ENCODE results near the gene ZNRD2.

Gene ZNRD2

DNA sequence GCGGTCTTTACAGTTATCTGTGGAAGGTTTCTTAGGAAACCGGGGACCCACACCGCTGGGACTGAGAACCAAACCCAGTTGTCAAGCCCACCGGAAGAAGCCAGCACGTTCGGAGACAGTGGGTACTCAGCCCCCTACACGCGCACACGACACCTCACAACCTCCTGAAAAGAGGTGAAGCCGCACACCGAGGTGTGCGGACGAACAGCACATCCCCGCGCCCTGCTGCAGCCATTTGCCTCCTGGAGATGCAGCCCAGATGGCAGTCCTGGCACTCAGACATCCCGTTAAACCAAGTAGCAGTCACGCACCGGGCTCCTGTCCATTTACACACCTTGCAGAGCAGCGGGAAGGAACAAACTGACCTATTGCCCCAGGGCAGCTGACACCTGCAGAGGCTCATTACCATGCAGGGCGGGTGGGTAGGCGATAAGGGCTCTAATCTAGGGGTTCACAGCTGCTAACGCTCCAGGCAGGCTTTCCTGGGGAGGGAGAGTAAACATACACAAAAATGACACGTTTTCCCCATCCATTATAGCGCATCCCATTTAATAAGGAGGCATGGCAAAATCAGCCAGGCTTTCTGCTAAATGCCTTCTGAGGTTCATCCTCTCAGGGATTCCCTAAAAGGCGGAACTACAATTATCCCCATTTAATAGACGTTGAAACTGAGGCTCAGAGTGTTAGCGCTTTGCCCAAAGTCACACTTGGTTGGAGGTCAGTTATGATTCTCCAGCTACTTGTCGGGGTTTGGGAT is 4.7 kb downstream of the ZNRD2 start:
- DNase-seq = no peak

DNA sequence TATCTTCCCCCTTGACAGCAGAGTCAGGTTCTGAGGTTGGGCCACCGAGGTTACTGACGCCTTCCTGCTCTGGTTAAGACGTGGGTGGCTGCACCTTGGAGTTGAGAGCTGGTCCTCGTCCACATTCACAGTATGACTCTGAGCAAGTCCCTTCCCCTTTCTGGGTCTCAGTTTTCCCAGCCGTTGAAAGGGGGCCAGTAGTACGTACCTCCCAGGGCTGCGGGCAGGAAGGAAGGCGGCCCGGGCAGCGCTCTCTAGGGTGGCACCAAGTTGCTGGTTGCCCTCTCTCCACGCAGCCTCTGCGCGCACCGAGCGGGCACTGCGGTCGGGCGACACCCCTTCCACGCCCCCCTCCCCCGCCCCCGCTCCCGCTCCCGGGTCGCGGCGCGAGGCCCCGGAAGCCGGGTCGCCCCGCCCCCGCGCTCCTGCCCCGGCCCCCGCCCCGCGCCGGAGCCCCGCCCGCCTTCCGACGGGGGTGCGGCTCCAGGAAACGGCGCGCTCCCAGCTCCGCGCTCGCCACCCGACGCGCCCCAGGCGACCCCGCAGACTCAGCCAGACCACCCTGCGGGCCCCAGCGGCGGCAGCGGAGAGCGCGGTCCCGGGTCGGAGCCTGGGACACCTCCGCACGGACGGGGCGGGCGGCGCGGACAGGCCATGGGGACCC is 5.4 kb downstream of the ZNRD2 start, which contains the start of gene EHBP1L1:
EHBP1L1 (plus strand) TSS at position 486 of the 664 bp plus-strand sequence. CDS start 250 bp downstream, outside the sequence.
- peak; percentile 86 for DNase-seq

DNA sequence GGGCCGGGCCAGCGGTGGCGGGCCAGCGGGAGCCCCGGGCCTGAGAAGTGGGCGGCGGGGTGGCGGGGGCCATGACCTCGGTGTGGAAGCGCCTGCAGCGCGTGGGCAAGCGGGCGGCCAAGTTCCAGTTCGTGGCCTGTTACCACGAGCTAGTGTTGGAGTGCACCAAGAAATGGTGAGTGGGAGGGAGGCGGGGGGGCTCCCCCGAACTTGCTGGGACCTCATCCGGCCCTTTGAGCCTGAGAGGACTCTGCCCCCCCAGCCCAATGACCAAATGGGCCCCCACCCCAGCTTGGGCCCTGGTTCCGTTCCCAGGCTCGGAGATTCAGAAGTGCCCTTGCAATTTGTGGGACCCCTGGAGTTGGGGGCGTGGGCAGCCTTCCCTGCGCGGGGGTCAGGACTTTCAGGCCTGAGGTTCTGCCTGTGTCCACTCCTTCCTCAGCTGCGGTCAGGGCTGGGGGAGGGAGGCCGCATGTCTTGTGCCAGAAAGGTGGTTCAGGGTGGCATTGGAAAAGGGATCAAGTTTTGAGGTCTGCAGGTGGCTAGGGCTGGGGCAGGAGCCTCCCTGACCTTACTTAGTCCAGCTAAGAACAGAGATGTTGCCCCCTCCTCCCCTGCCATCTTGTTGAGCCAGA is 6.1 kb downstream of the ZNRD2 start:
- no peak for DNase-seq

DNA sequence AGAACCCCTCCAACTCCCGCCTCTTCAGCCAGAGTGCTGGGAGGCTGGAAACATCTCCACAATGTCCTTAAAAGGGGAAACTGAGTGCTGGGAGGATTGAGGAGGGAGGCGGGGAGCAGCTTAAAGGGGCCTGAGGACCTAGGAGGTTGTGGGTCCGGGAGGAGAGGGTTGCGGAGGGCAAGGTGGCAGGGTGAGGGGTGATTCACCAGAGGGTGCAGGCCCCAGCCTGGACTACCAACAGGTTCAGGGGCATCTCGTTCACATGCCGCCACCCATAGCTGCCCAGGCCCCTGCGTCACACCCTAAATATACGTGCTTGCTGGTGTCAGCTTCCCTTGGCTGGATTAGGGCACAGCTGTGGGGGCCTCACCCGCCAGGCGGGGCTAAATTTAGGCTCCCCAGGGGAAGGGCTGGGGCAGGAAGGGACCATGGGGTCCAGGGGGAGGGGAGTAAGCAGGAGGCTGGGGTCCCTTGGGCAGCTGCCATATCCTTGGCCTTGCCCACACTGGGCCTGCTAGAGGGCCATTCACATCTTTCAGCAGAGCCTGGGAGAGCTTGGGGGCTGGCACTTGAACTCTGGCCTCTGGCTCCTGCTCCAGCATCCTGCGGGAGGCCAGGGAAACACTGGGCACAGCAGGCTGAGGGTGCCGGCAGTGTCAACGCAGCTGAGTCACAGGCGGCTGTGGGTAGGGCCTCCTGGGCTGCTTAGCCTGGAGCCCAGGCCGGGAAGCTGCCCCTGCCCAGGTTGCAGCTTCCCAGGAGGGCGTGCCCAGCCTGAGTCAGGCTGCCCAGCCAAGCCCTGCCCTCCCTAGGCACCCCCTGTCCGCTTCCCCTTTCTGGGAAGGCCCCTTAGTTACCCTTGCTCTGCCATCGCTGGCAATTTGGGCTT is 6.8 kb downstream of the ZNRD2 start:
- DNase-seq = peak; percentile 84

DNA sequence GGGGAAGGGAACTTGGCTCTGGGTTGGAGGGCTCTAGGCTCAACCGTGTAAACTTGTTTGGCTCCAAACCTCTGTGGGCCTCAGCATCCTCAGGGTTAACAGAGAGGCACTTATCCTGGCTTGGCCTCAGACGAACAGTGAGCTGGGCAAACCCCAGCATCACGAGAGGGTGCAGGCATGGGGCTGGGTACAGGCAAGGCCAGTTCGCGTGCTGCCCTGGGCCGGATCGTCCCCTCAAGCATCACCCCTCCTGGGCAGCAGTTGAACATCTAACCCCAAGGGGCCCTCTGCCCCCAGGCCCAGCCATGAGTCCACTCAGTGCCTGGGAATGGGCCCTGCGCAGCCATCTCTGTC is 7.5 kb downstream of the ZNRD2 start:
- no peak for DNase-seq

DNA sequence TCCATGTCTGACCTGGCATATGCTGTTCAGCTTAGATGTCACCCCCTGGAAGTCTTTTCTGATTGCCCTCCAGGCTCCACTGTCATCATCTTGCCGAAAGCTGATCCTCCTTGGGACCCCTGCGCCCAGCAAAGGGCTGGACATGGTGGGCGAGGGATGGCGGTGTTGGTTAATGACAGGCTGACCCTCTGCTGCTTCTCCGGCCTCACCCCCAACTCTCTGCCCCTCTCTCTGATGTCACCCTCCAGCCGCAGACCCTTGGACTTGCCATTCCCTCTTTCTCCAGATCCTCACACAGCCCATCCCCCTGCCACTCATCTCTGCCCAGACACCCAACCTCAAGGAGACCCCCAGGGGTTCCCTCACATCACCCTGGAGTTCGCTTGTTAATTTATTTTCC is 7.9 kb downstream of the ZNRD2 start:
- no peak for DNase-seq

DNA sequence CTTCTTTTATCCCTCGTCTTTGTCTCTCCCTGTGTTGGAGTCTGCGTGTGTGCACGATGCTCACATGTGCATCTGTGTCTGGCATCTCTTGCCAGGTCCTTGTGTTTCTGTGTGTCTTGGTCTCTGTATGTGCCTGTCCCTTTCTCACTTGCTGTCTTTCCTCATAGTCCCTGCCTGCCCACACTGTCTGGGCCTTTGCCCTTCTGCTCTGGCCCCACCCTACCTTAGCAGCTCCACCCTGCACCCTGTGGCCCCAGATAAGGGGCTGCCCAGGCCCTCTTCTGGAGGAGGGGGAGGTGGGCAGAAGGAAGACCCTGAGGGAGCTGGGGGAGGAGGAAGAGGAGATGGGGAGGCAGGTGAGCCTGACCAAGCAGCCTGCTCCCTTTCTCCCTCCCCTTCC is 8.4 kb downstream of the ZNRD2 start:
- no peak for DNase-seq

DNA sequence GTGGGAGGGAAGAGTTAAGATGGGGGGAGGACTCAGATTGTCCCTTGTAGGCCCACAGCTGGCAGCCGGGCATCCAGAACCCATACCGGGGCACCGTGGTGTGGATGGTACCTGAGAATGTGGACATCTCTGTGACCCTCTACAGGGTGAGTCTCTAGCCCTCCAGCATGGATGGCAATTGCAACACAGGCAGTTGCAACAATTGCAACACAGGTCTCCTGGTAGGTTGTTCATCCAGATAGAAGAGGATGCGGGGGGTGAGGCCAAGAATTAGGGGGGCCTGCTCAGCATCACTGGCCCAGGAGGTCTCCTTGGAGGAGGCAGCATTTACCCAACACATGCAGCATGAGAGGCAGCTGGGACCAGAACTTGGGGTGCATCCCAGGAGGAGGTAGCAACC is 9.0 kb downstream of the ZNRD2 start:
- no peak for DNase-seq

DNA sequence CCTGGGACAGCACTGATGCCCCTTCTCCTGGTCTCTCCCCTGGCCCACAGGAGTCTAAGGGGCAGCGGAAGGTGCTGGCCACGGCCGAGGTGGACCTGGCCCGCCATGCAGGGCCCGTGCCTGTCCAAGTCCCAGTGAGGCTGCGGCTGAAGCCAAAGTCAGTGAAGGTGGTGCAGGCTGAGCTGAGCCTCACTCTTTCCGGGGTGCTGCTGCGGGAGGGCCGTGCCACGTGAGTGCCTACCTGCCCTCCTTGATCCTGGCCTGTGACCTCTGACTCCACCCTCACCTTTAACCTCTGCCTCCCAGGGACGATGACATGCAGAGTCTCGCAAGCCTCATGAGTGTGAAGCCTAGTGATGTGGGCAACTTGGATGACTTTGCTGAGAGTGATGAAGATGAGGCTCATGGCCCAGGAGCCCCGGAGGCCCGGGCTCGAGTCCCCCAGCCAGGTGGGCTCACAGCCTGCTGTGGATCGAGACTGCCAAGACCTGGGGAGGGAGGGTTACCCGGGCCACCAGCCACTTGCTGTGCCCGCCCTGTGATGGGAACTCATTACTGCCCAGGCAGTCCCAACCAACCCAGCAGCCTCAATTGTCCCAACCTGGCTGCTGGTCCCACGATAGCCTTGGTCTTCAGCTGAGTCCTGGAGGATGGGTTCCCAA is 9.9 kb downstream of the ZNRD2 start:
- DNase-seq = no peak

DNA sequence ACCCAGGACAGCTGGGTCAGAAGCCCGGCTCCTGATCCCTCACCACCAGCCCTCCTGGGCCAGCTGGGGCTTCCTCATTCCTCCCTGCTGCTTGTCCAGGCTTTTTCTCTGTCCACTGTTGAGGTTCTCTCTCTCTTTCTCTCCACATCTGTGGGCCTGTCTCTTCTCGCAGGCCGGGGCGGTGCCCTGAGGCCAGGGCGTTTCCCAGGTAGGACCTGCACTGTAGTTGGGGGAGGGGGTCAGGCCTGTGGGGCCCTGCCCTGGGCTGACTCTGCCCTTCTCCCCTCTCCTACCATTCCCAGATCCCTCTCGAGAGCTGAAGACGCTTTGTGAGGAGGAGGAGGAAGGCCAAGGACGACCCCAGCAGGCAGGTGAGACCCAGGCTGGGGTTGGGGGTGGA is 10.5 kb downstream of the ZNRD2 start:
- DNase-seq = no peak

DNA sequence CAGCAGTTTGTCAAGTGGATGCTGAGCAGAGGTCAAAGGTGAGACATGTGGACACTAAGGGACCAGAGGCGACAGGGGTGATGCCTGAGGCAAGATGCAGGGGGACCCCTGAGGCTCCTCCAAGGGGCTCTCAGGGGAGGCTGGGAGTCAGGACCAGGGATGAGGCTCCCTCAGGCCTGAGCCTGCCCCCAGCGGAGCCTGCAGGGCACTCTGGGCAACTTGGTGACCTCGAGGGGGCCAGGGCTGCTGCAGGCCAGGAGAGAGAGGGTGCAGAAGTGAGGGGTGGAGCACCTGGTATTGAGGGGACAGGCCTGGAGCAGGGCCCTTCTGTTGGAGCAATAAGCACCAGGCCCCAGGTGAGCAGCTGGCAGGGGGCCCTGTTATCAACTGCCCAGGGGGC is 11.7 kb downstream of the ZNRD2 start:
- DNase-seq = no peak

DNA sequence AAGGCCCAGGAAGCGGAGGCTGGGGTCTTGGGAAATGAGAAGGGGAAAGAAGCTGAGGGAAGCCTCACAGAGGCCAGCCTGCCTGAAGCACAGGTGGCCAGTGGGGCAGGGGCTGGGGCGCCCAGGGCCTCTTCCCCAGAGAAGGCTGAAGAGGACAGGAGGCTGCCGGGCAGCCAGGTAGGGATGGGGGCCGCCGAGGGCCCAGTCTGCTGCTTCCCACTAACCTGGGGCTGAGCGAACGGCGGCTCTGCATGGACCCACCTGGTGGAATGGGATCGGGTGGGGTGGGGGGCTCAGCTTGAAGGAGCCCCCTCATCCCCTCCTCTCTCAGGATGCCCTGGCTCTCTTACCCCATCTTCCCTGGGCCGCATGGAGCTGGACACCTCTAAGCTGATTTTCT is 13.3 kb downstream of the ZNRD2 start:
- no peak for DNase-seq

DNA sequence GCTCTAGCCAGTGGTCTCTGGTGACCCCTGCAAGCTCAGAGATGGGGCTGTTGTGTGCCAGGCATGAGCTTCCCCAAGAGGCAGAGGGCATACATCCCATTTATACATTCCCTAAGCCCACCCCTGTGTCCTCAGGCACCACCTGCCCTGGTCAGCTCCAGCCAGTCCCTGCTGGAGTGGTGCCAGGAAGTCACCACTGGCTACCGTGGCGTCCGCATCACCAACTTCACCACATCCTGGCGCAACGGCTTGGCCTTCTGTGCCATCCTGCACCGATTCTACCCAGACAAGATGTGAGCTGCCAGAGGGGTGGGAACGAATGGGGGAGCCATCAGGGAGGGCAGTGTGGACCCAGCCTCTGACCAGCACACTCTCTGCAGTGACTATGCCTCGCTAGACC is 13.8 kb downstream of the ZNRD2 start:
- DNase-seq = no peak

DNA sequence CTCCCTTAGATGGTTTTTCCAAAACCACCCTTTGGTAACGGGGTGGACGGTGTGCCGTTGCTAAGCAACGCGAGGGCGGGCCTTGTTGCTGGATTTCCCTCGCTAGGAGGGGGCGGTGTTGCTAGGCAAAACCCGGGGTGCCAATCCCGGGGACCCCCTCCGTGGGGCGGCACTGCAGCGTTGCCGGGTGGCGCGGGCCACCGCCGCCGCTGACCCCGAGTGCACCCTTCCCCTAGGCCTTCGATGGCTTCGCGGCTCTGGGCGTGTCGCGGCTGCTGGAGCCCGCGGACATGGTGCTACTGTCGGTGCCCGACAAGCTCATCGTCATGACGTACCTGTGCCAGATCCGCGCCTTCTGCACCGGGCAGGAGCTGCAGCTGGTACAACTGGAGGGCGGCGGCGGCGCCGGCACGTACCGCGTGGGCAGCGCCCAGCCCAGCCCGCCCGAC is 14.5 kb downstream of the ZNRD2 start:
- DNase-seq = no peak

DNA sequence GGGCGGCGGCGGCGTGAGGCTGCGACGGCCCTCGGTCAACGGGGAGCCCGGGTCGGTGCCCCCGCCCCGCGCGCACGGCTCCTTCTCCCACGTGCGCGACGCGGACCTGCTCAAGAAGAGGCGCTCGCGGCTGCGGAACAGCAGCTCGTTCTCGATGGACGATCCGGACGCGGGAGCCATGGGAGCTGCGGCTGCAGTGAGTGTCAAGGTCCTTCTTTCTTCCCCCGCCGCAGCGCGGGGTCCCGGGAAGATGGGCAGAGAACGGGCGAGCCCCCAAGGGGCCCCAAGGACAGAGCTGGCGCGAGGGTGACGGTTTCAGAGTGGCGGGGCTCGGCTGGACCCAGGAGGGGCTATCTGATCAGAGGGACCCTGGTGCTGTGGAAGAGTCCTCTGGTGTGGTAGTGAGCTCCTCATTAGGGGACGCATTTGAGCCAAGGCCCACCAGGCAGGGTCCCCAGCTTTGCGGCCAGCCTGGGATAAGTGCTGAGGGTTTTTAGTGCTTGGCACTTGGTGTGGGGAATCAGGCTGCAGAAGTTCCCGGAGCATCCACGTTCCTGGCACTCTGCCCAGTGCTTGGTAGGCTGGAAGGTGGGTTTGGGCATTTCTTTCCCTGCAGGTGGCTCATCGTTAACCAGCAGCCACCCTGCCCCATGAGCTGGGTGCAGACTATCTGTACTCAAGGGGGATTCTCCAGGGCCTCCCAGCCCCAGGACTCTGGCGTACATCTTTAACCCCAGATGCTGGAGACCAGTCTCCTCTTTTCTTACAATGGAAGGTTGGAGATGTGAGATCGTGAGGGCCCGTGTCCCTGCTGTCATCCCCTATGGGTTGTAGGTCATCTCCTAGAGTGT is 15.3 kb downstream of the ZNRD2 start:
- no peak for DNase-seq

DNA sequence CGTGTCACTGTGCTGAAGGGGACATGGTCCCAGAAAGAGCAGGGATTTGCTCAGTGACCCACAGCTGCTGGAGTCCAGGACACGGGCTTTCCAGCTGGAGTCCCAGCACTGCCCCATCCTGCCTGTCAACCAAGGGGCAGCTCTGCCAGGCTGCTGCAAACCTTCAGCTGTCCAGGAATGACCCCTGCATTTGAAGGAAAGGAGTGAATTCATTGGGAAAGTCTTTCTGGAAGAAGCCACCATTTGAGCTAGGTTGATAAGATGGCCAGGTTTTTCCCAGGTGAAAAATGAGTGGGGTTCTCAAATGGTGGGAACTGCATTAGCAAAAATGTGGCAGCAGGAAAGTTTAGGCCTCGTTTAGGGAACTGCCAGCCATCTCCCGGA is 16.0 kb downstream of the ZNRD2 start:
- DNase-seq = no peak

DNA sequence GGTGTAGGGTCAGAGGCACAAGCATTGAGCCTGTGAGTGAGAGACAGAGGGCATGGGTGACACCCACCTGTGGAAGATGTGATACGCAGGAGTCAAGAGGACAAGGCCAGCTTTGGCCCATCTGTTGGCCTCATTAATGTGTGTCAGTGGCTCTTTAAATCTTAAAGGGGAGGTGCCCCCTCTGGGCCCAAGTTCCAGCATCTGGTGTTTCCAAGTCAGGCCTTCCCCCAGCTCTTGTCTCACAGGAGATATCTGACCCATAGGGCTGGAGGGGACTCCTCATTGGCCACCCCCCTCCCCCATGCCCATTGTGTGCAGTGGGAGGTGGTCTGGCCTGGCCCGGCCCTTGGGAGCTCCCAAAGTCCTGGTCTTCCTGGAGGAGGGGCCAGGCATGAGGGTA is 16.4 kb downstream of the ZNRD2 start:
- DNase-seq = no peak

DNA sequence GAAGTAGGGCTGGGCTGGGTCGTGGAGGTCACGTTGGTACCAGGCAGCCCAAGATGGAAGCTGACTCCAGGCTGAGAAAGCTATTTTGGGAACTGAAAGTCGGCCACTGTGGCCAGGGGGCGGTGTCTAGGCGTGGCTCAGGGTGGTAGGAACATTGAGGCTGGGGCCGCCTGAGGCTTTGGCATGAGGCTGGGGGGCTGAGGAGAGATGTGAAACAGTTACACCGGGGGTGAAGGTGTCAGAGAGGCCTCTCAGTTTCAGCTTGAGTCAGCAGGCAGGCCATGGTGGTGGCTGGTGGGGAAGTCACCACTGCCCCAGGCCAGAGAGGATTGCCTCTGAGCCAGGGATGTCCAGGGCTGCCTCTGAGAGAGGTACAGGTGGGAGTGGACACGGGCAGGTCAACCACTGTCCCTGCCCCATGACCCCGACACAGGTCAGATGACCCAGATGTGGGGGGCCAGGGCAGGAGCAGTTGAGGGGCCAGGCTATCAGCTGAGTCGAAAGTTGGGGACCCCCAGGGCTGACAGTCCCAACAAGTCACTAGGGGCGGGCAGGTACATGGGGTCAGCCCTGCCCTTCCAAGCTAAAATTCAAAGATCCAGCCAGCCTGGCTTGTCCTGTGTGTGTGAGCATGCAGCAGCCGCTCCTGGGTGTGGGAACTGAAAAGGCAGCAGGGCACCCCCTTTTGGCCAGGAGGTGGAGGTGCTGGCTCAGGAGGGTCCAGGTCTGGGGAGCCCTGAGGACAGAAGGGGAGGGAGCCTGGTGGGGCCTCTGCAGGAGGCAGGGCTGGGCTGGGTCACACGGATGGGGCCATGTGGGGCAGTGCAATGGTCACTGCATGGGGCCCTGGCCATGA is 18.1 kb downstream of the ZNRD2 start:
- peak; percentile 84 for DNase-seq

DNA sequence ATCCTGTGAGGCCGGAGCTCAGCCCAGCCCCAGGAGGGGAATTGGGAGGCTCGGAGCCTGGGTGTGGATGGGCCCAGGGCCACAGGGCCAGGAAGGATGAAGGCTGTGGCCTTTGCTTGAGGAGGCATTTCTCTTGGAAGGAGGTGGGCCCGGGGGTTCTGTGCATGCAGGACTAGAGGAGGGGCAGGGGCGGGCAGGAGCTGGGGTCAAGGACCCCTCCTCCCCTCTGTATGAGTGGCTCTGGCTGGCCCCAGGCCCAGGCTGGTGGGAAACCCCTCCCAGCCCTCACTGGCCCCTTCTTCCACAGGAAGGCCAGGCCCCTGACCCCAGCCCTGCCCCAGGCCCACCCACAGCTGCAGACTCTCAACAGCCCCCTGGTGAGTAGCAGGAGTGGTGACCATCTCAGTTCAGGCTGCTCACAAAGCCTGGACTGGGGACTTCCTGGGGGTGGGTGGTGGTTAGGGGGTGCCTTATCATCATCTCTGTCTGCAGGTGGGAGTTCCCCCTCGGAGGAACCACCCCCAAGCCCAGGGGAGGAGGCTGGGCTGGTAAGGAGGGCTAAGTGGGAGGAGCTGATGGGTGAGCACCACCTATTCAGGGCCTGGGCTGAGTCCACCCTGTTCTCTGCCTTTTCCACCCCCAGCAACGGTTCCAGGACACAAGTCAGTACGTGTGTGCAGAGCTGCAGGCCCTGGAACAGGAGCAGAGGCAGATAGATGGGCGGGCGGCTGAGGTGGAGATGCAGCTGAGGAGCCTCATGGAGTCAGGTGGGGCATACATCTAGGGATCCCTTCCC is 19.4 kb downstream of the ZNRD2 start:
- peak; percentile 49 for DNase-seq

DNA sequence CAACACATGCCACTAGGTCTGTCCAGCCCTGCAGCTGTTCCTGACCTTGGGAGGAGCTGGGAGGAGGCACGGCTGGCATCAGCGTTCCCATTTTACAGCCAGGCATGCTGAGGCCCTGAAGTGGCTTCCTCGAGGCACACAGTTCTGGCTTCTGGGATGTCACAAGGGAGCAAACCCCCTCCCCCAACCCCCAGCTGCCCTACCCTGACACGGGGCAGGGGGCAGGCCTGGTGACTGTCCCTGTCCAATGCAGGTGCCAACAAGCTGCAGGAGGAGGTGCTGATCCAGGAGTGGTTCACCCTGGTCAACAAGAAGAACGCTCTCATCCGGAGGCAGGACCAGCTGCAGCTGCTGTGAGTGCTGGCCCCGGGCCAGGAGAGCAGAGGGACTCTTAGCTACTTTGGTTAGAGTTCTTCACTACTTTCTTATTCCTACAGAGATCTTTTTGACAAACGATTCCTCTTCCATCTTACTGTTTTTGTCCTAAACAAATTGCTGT is 20.0 kb downstream of the ZNRD2 start:
- DNase-seq = no peak

All from CD4-positive, alpha-beta T cell treated with Interleukin-15 for 1 hour (primary cell).